A673 (cell line): ENCODE data around the gene PIGC. TPM values are rescaled to one million over a fixed set of nuclear protein-coding genes. Genes with fewer than 3 reads are reported as not detected.

Experiments used
- BruUV-seq: library from RNA; stranded (reverse); fragments of 400-500 nt; replicated peaks from 2 replicates; lab custom pipeline; 2021; lab: Mats Ljungman, UMichigan
- CTCF ChIA-PET: fragments of 300-600 bp; sonication (Branson Sonifier 250); formaldehyde crosslinking; loops from one replicate; lab custom pipeline; 2022; ENCODE audit warnings: antibody characterized with exemption; lab: Charles Lee
- POLR2A ChIA-PET: fragments of 300-600 bp; sonication (Branson Sonifier 250); formaldehyde crosslinking; loops from one replicate; lab custom pipeline; 2022; ENCODE audit warnings: antibody characterized with exemption; ENCODE audit not compliant: low non-redundant PET; lab: Charles Lee
- DNase-seq: peaks from one replicate; pipeline ENCODE4 v3.0.0-alpha.2; 2015; ENCODE audit warnings: low spot score
- H3K27ac ChIP-seq: fragments of 200-600 bp; sonication (generic); 2 replicates; pipeline ENCODE4 v1.5.1; 2016; ENCODE audit warnings: mixed run types, low read depth, mild to moderate bottlenecking, mixed read lengths, antibody characterized with exemption, low read length; ENCODE audit not compliant: poor library complexity, severe bottlenecking
- H3K27me3 ChIP-seq: fragments of 200-600 bp; sonication (generic); replicated peaks from 2 replicates; pipeline ENCODE4 v1.6.1; 2017; ENCODE audit warnings: mixed run types, low read depth, mild to moderate bottlenecking, mixed read lengths, antibody characterized with exemption, low read length; ENCODE audit not compliant: insufficient read depth, poor library complexity
- H3K36me3 ChIP-seq: fragments of 200-600 bp; sonication (generic); 2 replicates; pipeline ENCODE4 v1.6.1; 2016; ENCODE audit warnings: mixed run types, mild to moderate bottlenecking, mixed read lengths, antibody characterized with exemption, low read length; ENCODE audit not compliant: insufficient read depth, poor library complexity, severe bottlenecking
- H3K4me1 ChIP-seq: fragments of 200-600 bp; sonication (generic); 2 replicates; pipeline ENCODE4 v1.6.1; 2017; ENCODE audit warnings: mixed run types, mild to moderate bottlenecking, mixed read lengths, antibody characterized with exemption, low read length; ENCODE audit not compliant: insufficient read depth, poor library complexity, severe bottlenecking
- H3K4me3 ChIP-seq: fragments of 200-600 bp; sonication (generic); 2 replicates; pipeline ENCODE4 v1.5.1; 2016; ENCODE audit warnings: low read depth, mixed run types, mild to moderate bottlenecking, mixed read lengths, low read length; ENCODE audit not compliant: poor library complexity, severe bottlenecking
- H3K9me3 ChIP-seq: fragments of 200-600 bp; sonication (generic); 2 replicates; pipeline ENCODE4 v1.6.1; 2016; ENCODE audit warnings: mixed run types, low read depth, mild to moderate bottlenecking, mixed read lengths, antibody characterized with exemption, low read length; ENCODE audit not compliant: poor library complexity, severe bottlenecking
- CTCF ChIP-seq: fragments of 300-800, 200-600 bp; sonication (generic); conservative IDR thresholded peaks from 2 replicates; pipeline ENCODE4 v1.5.1; 2017; ENCODE audit warnings: low read depth, mild to moderate bottlenecking, antibody characterized with exemption, low read length, moderate library complexity, mixed read lengths
- EZH2 ChIP-seq: fragments of 200-600 bp; sonication (generic); IDR thresholded peaks from 2 replicates; pipeline ENCODE4 v1.6.1; 2017; ENCODE audit warnings: borderline replicate concordance, low read depth, mild to moderate bottlenecking, mixed read lengths, antibody characterized with exemption, low read length; ENCODE audit not compliant: poor library complexity, severe bottlenecking
- intact Hi-C: fragments of 100-400 bp; cut with micrococcal nuclease; formaldehyde crosslinking; loops from one replicate; pipeline ENCODE4 v1.10.0; 2022; ENCODE audit not compliant: unreplicated experiment
- total RNA-seq: library from RNA; stranded (reverse); gene quantifications from 2 replicates; pipeline ENCODE4 v1.2.3, GENCODE V29; 2021

PIGC gene
- total RNA-seq, 1 experiment from 2014 or later, result 21.0 TPM

- no peaks in the 10 kb centered on the region for H3K9me3 ChIP-seq
- no peaks in the 10 kb centered on the region for H3K36me3 ChIP-seq
- H3K4me3 ChIP-seq, result no peak overlapping the region
- TF ChIP-seq EZH2, result no peak
- no peak for TF ChIP-seq CTCF
- ChIA-PET CTCF (interaction anchor here (1.4 kb wide), 1 partner anchor 269 kb away, joined by 9 read pairs; no protein-coding TSS in a partner anchor), POLR2A (no interaction called here)
- BruUV-seq, result no TSS peak
- intact Hi-C loops, result loop anchor here (1.0 kb wide), 1 partner anchor 269 kb away; no protein-coding TSS in a partner anchor
- DNase-seq, result no peak
- H3K4me1 ChIP-seq, result no peaks in the 10 kb centered on the region
- H3K27me3 ChIP-seq, result no peaks in the 10 kb centered on the region
- no peak overlapping the region for H3K27ac ChIP-seq
These were observed 6.6 kb upstream of the PIGC start for GRCh38 chr1:172450524-172450885.

GRCh38 chr1:172449585-172450523 is 6.0 kb upstream of the PIGC start:
- CTCF ChIA-PET, result interaction anchor here (1.4 kb wide), 1 partner anchor 270 kb away, joined by 9 read pairs; no protein-coding TSS in a partner anchor
- intact Hi-C loops, result loop anchor here (1.0 kb wide), 1 partner anchor 269 kb away; no protein-coding TSS in a partner anchor

GRCh38 chr1:172448995-172449584 is 5.2 kb upstream of the PIGC start:
- no peak overlapping the region for H3K27ac ChIP-seq
- BruUV-seq, result no TSS peak
- TF ChIP-seq CTCF (no peak), EZH2 (no peak)

More at GRCh38 chr1:172449585-172450523, 6.0 kb upstream of the PIGC start:
- POLR2A ChIA-PET, result no interaction called here
- Histone ChIP-seq H3K36me3 (no peaks in the 10 kb centered on the region), H3K9me3 (no peaks in the 10 kb centered on the region), H3K27ac (no peak overlapping the region), H3K4me3 (no peak overlapping the region), H3K4me1 (no peaks in the 10 kb centered on the region), H3K27me3 (no peaks in the 10 kb centered on the region)
- TF ChIP-seq CTCF (peak; percentile 83), EZH2 (no peak)
- no TSS peak for BruUV-seq
- DNase-seq, result peak; percentile 70

More at GRCh38 chr1:172448995-172449584, 5.2 kb upstream of the PIGC start:
- no peaks in the 10 kb centered on the region for H3K36me3 ChIP-seq
- intact Hi-C loops, result no loop called here
- no peaks in the 10 kb centered on the region for H3K27me3 ChIP-seq
- no peak overlapping the region for H3K4me3 ChIP-seq
- no peaks in the 10 kb centered on the region for H3K4me1 ChIP-seq
- DNase-seq, result no peak
- H3K9me3 ChIP-seq, result no peaks in the 10 kb centered on the region
- POLR2A ChIA-PET, result no interaction called here
- CTCF ChIA-PET, result no interaction called here
